Activated T-cell treated with anti-CD3 and anti-CD28 coated beads for 4 hours (primary cell): ENCODE results near the gene DDX50.
"Not testable (repeated sequence)": the region's sequence is repeated elsewhere in the genome, so short reads cannot be mapped to it uniquely, and the experiment has no call there.

Experiments
- DNase-seq: peaks from one replicate; pipeline ENCODE4 v3.0.0-alpha.2; 2020

Gene DDX50

DNA sequence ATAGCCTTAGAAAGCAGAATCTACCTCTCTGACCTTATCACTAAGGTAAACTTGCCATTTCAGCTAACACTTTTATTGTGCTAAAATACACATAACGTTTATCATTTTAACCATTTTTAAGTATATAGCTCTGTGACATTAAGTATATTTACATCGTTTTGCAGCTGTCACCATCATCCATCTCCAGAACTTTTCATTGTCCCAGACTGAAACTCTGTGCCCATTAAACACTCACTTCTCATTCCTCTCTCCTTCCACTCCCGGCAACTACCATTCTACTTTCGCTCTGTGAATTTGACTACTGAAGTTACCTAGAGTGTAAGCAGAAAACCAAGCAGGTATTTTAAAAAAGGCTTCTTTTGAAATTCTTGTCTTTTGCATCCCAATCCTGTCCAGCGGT lies 1.3 kb downstream of the DDX50 start:
- no peak for DNase-seq

DNA sequence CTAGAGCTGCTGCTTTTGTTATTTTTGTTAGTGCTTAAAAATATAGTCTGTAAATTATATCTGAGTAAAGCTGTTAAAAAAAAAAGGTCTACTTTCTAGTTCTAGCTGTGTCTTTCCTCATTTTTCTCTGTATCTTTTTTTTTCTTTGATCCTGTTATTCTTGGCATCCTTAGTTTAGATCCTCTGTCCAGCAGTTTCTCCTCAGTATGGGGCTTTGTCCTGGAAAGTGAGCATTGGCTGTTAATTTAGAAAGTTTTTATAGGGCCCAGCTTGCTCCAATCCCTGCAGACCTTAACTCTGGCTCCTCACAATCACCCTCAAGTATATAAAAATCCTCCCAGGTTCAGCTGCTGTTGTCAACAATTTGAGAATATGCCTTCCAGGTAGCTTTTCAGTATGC lies 23.5 kb downstream of the DDX50 start:
- DNase-seq = no peak

DNA sequence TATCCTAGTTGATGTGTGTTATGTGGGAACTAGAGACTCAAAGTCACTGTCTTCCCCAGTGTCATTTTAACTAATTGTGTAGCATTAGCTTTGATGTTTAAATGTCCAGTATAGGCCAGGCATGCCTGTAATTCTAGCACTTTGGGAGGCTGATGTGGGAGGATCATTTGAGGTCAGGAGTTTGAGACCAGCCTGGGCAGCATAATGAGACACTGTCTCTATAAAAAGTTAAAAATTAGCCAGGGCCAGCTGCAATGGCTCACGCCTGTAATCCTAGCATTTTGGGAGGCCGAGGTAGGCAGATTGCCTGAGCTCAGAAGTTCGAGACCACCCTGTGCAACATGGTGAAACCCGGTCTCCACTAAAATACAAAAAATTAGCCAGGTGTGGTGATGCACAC lies 24.4 kb downstream of the DDX50 start:
- DNase-seq = no peak

DNA sequence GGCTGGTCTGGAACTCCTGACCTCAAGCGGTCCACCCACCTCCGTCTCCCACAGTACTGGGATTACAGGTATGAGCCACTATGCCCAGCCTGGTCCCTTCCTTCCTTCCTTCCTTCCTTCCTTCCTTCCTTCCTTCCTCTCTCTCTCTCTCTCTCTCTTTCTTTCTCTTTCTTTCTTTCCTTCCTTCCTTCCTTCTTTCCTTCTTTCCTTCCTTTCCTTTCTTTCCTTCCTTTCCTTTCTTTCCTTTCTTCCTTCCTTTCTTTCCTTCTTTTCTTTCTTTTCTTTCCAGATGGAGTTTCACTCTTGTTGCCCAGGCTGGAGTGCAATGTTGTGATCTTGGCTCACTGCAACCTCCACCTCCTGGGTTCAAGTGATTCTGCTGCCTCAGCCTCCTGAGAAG lies 28.0 kb downstream of the DDX50 start:
- DNase-seq = not testable (repeated sequence)

DNA sequence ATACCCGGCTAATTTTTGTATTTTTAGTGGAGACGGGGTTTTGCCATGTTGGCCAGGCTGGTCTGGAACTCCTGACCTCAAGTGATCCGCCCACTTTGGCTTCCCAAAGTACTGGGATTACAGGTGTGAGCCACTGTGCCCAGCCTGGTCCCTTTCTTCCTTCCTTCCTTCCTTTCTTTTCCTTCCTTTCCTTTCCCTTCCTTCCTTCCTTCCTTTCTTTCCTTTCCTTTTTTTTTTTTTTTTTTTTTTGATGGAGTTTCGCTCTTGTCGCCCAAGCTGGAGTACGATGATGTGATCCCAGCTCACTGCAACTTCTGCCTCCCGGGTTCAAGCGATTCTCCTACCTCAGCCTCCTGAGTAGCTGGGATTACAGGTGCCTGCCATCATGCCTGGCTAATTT lies 28.8 kb downstream of the DDX50 start:
- not testable (repeated sequence) for DNase-seq

DNA sequence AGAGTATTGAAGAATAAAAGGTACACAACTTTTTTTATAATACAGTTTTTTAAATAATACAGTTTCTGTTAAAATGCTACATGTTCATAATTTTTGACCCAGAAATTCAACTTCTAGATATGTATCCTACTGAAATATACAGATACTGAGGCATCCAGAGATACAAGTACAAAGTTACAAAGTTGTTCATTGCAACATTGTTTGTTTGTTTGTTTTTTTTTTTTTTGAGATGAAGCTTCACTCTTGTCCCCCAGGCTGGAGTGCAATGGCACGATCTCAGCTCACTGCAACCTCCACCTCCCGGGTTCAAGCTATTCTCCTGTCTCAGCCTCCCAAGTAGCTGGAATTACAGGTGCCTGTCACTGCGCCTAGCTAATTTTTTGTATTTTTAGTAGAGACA lies 31.7 kb downstream of the DDX50 start:
- DNase-seq = not testable (repeated sequence)

DNA sequence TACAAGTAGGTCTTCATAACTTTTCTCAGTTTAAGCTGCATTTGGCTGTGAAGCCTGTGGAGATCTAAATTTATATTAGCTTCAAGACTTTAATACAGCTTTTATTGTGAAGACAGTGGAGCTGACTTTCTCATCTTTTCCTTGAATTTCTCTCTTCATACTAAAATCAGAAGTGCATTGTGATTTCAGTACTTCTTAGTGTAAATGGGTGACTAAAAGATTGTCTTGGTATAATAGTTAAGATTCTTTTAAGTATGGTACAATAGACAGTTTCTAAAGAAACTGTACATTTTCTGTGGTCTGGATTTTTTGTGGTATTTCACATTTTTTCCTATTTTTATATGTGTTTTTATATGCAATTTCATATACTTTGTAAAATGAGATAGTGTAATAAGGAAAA lies 33.9 kb downstream of the DDX50 start:
- no peak for DNase-seq

DNA sequence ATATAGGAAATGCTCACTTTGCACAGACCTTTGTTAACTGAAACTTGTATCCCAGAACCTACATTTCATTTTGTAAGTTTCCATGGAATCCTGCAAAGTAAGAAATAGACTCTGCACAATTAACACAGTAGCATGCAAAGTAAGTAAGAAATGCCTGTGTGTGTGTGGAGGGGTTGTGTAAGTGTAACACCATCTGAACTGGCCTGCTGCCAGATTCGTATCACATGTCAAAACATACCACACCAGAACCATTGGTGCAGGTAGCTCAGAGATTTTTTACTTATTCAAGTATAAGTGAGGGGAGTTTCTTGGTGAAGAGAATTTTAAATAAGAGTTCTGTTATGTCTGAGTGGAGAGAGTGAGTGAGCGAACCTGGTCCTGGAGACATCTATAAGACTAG lies 37.0 kb downstream of the DDX50 start:
- DNase-seq = no peak

DNA sequence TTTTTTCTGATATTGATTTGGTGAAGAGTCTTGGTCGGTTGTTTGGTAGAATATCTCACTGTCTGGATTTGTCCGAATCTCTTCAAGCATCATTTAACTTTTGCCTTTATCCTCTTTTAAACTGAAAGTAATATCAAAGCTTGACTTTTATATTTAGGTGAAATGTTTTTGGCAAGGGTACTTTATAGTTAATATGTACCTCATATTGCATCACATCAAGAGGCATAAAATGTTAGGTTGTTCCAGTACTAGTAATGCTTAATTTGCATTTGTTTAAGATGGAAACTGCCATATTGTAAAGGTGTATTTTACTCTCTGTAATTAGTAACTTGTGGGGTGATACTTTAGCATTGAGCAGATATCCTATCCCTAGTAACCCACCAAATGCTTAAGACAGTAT lies 37.8 kb downstream of the DDX50 start:
- DNase-seq = no peak

DNA sequence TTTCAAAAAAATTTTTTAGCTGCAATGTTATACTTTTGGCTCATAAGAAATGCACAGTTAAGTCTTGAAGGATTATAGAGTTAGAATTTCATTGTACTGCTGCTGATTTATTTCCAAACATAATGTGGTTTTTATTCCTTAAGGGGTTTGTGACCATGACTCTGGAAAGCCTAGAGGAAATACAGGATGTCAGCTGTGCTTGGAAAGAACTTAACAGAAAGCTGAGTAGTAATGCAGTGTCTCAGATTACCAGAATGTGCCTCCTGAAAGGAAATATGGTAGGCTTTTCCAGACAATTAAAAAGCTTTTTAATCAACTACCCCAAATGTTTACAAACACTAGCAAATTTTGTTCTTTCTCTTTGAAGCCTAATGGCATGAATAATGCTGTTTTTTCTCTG lies 39.8 kb downstream of the DDX50 start:
- DNase-seq = not testable (repeated sequence)

DNA sequence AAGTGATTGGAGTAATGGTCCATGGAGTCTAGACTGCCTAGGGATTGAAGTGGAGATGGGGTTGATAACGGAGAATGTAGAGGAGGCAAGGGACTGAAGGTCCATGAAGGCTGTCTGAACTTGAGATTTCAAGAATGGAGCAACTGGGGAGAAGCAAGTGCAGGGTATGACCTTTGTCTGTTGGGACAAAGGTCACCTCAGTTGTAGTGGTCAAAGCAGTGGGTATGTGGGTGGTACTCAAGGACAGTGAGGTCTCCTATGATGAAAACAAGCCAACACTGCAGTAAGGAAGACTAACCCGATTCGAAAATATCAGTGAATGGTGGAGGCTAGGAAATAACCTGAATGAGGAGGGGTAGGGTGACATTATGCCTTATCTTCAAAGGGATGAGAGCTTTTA lies 49.5 kb downstream of the DDX50 start:
- DNase-seq = no peak

DNA sequence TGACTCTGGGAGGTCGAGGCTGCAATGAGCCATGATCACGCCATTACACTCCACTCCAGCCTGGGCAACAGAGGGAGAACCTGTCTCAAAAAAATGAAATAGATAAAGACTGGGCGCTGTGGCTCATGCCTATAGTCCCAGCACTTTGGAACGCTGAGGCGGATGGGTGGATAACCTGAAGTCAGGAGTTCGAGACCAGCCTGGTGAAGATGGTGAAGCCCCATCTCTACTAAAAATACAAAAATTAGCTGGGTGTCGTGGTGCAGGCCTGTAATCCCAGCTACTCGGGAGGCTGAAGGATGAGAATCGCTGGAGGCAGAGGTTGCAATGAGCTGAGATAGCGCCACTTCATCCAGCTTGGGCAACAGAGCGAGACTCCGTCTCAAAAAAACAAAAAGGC lies 53.8 kb downstream of the DDX50 start:
- DNase-seq = no peak

DNA sequence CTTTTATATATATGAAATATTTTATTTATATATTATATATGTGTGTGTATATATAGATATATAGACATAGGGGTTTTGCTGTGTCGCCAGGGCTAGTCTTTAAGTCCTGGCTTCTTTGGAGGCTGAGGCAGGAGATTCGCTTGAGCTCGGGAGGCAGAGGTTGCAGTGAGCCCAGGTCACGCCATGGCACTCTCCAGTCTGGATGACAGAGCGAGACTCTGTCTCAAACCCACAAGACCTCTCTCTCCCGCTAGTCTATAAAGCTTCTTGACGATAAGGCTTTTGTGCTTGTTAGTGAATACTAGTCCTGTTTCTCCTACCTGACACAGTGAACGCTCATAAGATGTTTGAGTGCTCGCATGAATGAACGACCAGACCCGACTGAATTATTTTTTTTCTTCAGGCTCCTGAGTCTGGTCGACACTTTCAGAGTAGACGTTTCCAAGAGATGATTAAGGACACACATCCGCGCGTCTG lies 54.3 kb downstream of the DDX50 start:
- DNase-seq = peak; percentile 7

DNA sequence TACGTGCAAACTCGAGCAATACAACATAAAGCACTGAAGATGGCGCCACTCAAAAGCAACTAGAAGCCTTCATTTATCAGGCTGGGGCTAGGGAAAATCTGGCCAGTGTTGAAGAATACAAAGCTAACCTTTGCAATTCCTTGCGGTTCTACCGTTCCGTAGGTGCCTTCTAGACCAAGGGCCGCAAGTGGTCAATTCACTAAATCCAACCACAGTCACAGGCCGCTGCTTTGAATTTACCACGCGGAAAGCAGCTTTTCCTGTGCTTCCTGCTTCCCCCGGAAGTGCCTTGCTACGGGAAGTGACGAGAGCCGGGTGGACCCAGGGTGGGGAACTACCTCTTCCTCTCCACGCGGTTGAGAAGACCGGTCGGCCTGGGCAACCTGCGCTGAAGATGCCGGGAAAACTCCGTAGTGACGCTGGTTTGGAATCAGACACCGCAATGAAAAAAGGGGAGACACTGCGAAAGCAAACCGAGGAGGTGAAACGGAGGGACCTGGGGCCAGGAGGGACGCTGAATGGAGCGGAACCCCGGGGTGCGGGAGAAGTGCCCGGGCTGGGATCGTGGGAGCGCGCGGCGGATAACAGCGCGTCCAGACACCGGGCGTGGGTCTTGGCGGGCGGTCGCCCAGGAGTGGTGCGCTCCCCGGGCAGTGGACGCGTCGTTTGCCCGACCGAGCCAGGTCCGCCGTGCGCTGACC lies 54.9 kb downstream of the DDX50 start, which contains the start of gene DDX21:
TSS of gene DDX21 (plus strand) at position 339 of the 701 bp plus-strand sequence. CDS start at position 395, 56 bp downstream.
- peak; percentile 87 for DNase-seq

DNA sequence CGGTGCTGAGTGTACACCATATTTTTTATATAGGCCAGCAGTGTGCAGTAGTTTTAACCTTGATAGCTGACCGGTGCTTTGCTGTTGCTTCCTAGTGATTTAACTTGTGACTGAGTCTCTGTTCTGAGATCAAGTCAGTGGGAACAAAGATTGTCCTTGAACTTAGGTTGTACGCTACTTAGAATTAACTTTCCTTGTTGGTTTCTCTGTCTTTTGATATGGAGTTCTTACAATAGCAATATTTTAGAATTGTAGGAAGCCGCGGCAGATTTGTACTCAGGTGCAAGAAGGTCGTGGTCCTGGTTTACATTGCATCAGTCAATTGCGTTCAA lies 56.1 kb downstream of the DDX50 start:
- DNase-seq = no peak

DNA sequence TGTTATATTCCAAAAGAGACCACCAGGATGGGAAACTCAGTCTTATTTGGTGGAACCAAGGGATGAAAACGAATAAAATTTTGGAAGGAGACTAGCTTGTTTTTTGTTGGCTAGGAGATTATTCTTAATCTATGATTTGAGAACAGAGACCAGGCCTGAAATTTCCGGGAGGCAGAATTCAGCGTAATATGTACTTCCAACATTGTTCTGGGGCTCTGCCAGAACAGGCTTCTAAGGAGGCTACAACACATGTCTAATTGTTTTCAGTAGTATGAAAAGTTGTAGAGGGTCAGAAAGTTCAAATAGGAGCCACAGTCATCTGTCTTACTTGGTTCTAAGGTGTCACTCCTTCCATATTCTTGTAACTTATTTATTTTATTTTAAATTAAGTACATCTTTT lies 56.5 kb downstream of the DDX50 start:
- no peak for DNase-seq

DNA sequence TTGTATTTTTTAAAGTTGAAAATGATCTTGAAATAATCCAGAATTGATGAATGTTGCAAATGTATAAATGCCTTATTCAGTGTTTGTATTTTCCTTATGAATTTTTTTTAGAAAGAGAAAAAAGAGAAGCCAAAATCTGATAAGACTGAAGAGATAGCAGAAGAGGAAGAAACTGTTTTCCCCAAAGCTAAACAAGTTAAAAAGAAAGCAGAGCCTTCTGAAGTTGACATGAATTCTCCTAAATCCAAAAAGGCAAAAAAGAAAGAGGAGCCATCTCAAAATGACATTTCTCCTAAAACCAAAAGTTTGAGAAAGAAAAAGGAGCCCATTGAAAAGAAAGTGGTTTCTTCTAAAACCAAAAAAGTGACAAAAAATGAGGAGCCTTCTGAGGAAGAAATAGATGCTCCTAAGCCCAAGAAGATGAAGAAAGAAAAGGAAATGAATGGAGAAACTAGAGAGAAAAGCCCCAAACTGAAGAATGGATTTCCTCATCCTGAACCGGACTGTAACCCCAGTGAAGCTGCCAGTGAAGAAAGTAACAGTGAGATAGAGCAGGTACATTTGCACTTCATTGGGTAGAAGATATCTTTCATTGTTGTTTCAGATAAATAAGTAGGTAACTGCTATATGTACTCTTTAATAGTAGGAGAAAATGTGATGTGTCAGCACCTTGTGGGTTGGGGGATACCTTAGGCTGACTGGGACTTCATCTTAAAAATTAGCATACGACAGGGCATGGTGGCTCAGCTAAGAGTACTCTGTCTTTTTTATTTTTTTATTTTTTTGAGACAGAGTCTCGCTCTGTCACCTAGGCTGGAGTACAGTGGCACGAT lies 58.8 kb downstream of the DDX50 start:
- DNase-seq = no peak

DNA sequence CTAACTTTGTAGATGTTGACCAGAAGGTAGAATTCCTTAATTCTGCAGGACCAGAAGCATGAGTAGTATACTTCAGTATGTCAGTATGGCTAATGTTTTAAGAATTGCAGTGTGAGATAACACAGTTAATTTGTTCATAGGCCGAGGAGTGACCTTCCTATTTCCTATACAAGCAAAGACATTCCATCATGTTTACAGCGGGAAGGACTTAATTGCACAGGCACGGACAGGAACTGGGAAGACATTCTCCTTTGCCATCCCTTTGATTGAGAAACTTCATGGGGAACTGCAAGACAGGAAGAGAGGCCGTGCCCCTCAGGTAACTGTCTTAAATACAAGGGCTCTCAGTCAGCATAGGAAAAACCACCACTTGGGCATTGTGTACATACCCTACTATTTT lies 62.0 kb downstream of the DDX50 start:
- DNase-seq = no peak

DNA sequence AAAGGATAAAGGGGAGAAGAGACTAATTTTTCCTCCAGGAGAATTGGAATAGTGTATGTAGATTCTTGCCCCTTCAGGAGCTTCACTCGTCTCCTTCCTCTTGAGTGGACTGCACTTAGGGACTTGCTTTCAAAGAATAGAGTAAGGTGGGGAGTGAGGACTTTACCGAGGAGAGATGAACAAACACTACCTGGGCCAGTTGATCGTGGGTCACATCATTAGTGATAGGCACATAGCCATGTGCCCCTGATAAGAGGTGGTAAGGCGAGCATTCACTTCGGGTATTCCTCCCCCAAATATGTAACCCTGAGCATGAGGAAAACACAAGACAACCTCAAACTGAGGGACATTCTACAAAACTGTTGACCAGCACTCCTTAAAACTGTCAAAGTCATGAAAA lies 72.9 kb downstream of the DDX50 start:
- no peak for DNase-seq

DNA sequence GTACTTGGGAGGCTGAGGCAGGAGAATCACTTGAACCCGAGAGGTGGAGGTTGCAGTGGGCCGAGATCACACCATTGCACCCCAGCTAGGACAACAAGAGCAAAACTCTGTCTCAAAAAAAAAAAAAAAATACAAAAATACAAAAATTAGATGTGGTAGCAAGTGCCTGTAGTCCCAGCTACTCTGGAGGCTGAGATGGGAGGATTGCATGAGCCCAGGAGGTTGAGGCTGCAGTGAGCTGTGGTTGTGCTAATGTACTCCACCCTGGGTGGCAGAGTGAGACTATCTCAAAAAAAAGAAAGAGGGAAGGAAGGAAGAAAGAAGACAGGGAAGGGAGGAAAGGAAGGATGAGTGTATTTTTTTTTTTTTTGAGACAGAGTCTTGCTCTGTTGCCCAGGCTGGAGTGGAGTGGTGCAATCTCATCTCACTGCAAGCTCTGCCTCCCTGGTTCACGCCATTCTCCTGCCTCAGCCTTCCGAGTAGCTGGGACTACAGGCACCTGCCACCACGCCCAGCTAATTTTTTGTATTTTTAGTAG lies 74.9 kb downstream of the DDX50 start:
- DNase-seq = not testable (repeated sequence)

DNA sequence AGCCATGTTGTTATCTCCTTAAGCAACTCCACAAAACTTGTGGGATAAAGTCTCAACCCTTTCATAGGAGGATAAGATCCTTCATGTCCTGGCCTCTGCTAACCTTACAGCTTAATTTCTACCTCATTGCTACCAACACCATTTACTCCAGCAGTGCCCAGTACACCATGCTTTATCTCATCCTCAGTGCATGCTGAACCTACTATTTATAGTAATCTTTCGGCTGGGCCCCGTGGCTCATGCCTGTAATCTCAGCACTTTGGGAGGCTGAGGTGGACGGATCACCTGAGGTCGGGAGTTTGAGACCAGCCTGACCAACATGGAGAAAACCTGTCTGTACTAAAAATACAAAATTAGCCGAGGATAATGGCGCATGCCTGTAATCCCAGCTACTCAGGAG lies 78.6 kb downstream of the DDX50 start:
- DNase-seq = not testable (repeated sequence)

DNA sequence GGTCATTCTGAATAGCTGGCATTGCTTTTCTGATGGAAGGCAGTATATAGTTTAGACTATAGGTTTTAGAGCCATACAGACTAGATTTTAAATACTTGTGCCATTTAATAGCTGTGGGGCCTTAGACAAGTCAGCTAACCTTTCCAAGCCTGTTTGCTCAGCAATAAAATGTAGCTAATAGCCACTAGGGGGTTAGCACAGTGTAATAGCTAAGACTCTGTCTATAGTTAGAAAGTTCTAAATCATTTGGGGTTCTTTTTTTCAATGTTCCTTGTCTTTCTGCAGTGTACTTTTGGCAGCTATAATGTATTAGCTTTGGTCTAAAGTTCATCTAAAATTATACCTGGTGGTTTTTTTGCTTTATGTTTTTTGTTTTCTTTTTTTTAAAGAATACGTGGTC lies 80.0 kb downstream of the DDX50 start:
- DNase-seq = no peak

DNA sequence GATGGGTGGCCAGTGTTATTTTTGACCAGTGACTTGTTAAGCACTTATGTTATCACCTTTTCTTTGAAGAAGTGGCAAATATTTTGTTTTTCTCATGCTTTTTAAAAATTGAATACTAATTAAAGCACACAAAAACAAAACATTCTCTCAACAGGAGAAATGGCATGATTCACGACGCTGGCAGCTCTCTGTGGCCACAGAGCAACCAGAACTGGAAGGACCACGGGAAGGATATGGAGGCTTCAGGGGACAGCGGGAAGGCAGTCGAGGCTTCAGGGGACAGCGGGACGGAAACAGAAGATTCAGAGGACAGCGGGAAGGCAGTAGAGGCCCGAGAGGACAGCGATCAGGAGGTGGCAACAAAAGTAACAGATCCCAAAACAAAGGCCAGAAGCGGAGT lies 81.3 kb downstream of the DDX50 start:
- no peak for DNase-seq

DNA sequence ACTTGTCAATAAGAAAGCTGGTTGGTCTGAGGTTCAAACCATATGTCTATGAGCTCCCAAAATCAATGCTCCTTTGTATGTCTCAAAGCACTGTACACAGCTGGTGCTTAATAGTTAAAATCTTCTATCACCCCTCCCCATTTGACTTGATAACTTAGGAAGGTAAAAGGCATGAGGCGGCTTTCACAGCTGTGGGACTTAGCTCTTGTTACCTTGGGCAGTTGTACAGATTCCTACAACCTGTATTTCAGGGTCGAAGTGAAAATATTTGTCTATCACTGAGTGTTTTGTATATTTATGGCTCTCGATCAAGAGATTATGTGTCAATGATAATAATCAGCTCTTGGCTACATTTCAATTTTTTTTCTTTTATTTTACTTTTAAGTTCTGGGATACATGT lies 86.5 kb downstream of the DDX50 start:
- DNase-seq = no peak
